IPS-20b (cell line): Measurements from ENCODE around the gene MAGI2.
"Not testable (repeated sequence)": the region's sequence is repeated elsewhere in the genome, so short reads cannot be mapped to it uniquely, and the experiment has no call there.

Experiments used
- H3K27ac ChIP-seq: one replicate; pipeline ENCODE4 v1.5.1; 2013; ENCODE audit warnings: low read length
- H3K27me3 ChIP-seq: 2 replicates; pipeline ENCODE4 v1.6.1; 2013; ENCODE audit warnings: mild to moderate bottlenecking, low read length, inconsistent platforms; ENCODE audit not compliant: insufficient read depth
- H3K36me3 ChIP-seq: 2 replicates; pipeline ENCODE4 v1.6.1; 2013; ENCODE audit warnings: low read depth, mild to moderate bottlenecking, inconsistent platforms, low read length, moderate library complexity; ENCODE audit not compliant: insufficient read depth
- H3K4me1 ChIP-seq: 2 replicates; pipeline ENCODE4 v1.6.1; 2013; ENCODE audit warnings: mild to moderate bottlenecking, control low read depth, inconsistent platforms, low read length, moderate library complexity; ENCODE audit not compliant: insufficient read depth
- H3K4me3 ChIP-seq: 2 replicates; pipeline ENCODE4 v1.5.1; 2013; ENCODE audit warnings: mild to moderate bottlenecking, low read length, inconsistent platforms
- H3K9ac ChIP-seq: 2 replicates; pipeline ENCODE4 v1.6.1; 2013; ENCODE audit warnings: low read depth, mild to moderate bottlenecking, inconsistent platforms, low read length, moderate library complexity
- H3K9me3 ChIP-seq: 2 replicates; pipeline ENCODE4 v1.6.1; 2013; ENCODE audit warnings: mild to moderate bottlenecking, low read depth, low read length, inconsistent platforms; ENCODE audit not compliant: insufficient read depth

MAGI2 gene

DNA sequence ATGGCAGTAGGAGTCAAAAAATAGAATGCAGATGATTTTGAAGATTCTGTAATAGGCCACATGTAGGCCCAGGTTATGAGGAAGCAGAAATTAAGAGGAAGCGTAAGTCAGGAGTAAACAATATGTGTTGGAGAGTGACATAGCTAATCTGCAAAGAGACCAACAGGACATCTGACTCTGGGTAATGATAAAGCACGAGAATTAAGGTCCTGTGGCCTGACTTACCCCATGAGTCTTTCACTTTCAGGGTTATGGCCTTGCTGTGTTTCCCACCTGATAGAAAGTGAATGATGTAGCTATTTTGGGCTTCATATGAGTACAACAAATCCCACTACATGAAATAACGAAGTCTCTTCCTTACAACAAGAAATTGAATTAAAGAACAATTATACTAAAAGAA is 393.0 kb downstream of the MAGI2 start:
- Histone ChIP-seq H3K27me3 (no peaks in the 10 kb centered on the region), H3K4me1 (no peaks in the 10 kb centered on the region), H3K36me3 (no peaks in the 10 kb centered on the region)

DNA sequence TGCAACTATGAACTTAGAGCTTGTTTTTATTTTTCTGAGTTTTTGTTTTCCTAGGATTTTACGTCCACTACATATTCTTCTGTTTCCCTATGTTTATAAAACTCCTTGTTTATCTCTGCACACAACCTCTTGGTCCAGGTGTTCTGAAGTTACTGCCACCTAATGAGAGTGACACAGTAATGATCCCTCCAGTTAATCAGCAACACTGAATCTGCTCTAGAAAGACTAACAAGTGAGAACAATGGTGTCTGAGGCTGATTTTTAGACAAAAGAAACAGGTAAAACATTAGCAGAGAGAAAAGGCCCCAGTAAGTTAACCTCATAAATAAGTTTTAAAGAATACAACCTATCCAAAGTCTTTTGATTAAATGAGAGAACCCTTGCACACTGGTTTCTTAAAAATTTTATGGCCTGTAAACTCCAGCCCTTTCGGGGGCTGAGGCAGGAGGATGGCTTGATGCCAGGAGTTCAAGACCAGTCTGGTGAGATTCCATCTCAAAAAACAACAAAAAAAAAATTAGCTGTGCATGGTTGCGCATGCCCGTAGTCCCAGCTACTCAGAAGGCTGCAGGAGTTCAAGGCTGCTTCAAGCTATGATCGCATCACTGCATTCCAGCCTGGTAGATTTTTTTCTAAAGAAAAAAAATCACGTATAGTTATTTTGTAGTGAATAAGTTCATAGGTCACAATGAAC is 397.6 kb downstream of the MAGI2 start:
- Histone ChIP-seq H3K9me3 (no peaks in the 10 kb centered on the region), H3K36me3 (no peaks in the 10 kb centered on the region), H3K9ac (no peak overlapping the region), H3K27me3 (no peaks in the 10 kb centered on the region), H3K27ac (no peak overlapping the region), H3K4me1 (no peaks in the 10 kb centered on the region), H3K4me3 (no peak overlapping the region)

More for the DNA sequence above, 393.0 kb downstream of the MAGI2 start:
- H3K9ac ChIP-seq: no peak overlapping the region
- no peaks in the 10 kb centered on the region for H3K9me3 ChIP-seq
- H3K27ac ChIP-seq: no peak overlapping the region
- H3K4me3 ChIP-seq: no peak overlapping the region

DNA sequence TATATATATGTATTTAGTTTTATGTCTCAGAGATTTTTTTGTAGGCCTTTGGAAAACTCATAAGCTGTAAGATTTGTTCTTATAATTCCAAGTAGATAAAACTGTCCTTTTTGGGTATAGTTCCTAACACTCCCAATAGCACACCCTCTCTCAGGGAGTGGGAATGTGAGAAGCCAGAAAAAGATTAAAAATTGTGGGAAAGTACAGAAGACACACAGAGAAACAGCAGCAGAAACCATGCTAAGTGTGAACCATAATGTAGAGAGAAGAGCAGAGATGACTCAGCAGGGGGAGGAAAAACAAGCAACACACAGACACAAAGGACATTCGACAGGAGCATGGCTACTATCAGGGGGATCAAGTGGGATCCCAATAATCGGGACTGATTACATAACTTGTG is 401.6 kb downstream of the MAGI2 start:
- H3K27me3 ChIP-seq: no peaks in the 10 kb centered on the region
- no peaks in the 10 kb centered on the region for H3K9me3 ChIP-seq
- H3K36me3 ChIP-seq: no peaks in the 10 kb centered on the region
- no peaks in the 10 kb centered on the region for H3K4me1 ChIP-seq
- no peak overlapping the region for H3K9ac ChIP-seq
- no peak overlapping the region for H3K27ac ChIP-seq
- no peak overlapping the region for H3K4me3 ChIP-seq

DNA sequence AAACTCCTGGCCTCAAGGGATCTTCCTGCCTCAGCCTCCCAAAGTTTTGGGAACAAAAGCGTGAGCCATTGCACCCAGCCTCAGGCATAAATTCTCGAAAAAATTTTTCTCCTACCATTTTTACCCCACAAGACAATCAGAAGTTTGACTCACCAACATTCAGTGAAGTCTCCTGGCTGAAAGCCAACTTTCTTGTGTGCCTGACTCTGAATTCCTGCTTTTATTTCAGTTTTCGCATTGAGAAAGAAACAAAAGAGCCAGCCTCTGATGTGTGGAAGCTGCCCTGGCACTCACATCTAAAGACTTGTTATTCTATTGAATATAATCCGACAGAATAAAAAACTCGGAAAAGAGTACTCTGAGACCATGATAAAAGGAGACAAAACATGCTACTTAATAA is 402.9 kb downstream of the MAGI2 start:
- H3K36me3 ChIP-seq: no peaks in the 10 kb centered on the region
- no peaks in the 10 kb centered on the region for H3K4me1 ChIP-seq
- H3K9me3 ChIP-seq: no peaks in the 10 kb centered on the region
- H3K27ac ChIP-seq: no peak overlapping the region
- no peak overlapping the region for H3K4me3 ChIP-seq
- no peaks in the 10 kb centered on the region for H3K27me3 ChIP-seq
- no peak overlapping the region for H3K9ac ChIP-seq

DNA sequence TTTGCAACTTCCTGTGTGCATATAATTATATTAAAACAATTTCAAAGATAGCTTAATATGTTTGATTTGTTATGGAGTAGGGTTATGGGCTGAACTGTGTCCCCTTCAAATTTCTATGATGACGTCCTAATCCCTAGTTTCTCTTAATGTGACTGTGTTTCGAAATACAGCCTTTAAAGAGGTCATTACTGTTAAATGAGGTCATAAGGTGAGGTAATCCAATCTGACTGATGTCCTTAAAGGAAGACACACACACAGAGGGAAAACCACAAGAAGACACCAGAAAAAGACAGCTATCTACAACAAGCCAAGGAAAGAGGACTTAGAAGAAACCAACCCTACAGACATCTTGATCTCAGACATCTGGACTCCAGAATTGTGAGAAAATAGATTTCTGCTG is 407.4 kb downstream of the MAGI2 start:
- Histone ChIP-seq H3K4me3 (no peak overlapping the region), H3K27ac (no peak overlapping the region), H3K4me1 (no peaks in the 10 kb centered on the region), H3K9me3 (no peaks in the 10 kb centered on the region), H3K9ac (no peak overlapping the region), H3K36me3 (no peaks in the 10 kb centered on the region), H3K27me3 (no peaks in the 10 kb centered on the region)

DNA sequence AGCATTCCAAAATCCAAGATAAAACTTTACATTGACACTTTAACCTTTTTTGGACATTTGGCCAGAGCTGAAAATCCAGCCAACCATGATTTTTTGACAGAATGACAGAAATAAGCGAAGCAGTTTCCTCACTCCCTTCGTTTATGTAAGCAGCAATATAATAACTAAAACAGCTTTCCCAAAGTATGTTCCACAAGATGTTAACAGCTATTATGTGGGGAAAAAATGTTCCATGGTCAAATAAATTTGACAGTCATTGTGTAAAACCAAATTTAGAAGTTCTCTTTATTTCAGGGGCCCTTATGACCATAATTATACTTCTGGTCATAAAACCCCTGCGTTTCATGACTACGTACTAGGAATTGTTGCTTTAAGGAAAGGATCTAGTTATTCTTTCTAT is 416.5 kb downstream of the MAGI2 start:
- Histone ChIP-seq H3K4me1 (no peaks in the 10 kb centered on the region), H3K27ac (no peak overlapping the region), H3K36me3 (no peaks in the 10 kb centered on the region), H3K9me3 (no peaks in the 10 kb centered on the region), H3K4me3 (no peak overlapping the region), H3K27me3 (no peaks in the 10 kb centered on the region), H3K9ac (no peak overlapping the region)

DNA sequence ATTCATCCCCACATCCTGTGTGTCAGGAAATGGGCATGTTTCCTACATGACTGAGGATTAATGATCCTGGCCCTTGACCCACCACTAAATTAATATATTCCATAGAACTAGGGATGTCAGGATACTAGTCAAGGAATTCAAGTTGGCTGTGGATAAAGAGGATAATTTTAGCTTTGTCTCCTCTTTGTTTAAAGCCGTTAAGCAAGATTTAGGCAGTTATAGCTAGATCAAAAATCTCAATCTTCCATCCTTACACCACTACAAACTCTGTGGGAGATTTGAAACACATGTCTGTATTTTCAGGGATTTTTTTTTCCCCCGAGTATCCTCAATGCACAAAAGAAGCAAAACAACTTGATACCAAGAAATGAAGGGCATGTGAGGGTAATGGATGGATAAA is 417.1 kb downstream of the MAGI2 start:
- H3K27ac ChIP-seq: no peak overlapping the region

DNA sequence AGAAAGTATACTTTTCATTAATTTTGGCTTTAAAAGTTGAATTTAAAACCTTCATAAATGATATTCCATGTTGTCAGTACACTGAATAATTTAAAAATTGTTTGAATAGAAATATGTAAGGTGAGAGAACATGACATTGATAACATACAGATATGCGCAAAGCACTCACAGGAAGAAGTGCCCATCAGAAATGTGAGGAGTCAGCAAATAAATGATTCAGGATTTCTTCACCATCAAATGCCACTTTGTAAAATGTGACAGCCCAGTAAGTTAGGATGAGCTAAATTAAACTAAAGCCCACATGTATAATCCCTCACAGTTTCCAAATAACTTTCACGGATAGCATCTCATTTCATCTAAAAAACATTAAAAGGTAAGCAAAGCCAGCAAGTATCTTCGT is 417.6 kb downstream of the MAGI2 start:
- no peaks in the 10 kb centered on the region for H3K9me3 ChIP-seq

More for the DNA sequence above, 417.1 kb downstream of the MAGI2 start:
- Histone ChIP-seq H3K36me3 (no peaks in the 10 kb centered on the region), H3K9ac (no peak overlapping the region), H3K9me3 (no peaks in the 10 kb centered on the region), H3K27me3 (no peaks in the 10 kb centered on the region), H3K4me3 (no peak overlapping the region), H3K4me1 (no peaks in the 10 kb centered on the region)

DNA sequence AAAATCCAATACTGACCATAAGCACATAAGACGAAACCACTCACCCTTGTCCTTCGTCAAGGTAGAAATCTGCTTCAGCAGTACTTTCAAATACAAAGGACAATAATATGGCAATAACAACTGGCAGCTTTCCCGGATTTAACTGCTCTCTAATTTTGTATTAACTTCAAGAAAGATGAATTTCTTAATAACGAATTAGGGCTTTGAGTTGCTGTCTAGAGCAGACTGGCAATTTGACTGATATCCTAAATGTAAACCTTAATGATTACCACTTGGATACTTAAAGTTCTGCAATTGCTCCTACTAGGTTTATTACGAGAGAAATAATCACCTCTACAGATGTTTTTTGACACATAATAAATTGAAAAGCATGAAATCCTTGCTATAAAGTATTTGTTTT is 418.7 kb downstream of the MAGI2 start:
- Histone ChIP-seq H3K27me3 (no peaks in the 10 kb centered on the region), H3K27ac (no peak overlapping the region), H3K9me3 (no peaks in the 10 kb centered on the region), H3K4me1 (no peaks in the 10 kb centered on the region), H3K36me3 (no peaks in the 10 kb centered on the region), H3K9ac (no peak overlapping the region), H3K4me3 (no peak overlapping the region)

More for the DNA sequence above, 417.6 kb downstream of the MAGI2 start:
- H3K27ac ChIP-seq: no peak overlapping the region
- no peak overlapping the region for H3K4me3 ChIP-seq
- no peak overlapping the region for H3K9ac ChIP-seq
- no peaks in the 10 kb centered on the region for H3K36me3 ChIP-seq
- H3K27me3 ChIP-seq: no peaks in the 10 kb centered on the region
- no peaks in the 10 kb centered on the region for H3K4me1 ChIP-seq

DNA sequence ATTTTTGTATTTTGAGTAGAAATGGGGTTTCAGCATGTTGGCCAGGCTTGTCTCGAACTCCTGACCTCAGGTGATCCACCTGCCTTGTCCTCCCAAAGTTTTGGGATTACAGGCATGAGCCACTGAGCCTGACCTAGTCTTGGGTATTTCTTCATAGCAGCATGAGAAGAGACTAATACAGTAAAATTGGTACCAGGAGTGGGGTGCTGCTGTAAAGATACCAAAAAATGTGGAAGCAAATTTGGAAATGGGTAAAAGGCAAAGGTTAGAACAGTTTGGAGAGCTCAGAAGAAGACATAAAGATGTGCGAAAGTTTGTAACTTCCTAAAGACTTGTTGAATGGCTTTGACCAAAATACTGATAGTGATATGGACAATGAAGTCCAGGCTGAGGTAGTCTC is 433.8 kb downstream of the MAGI2 start:
- H3K36me3 ChIP-seq, H3K27ac ChIP-seq, H3K27me3 ChIP-seq, H3K4me1 ChIP-seq, H3K4me3 ChIP-seq, H3K9ac ChIP-seq: not testable (repeated sequence)
- peaks cover 13% of the 10 kb centered on the region for H3K9me3 ChIP-seq

DNA sequence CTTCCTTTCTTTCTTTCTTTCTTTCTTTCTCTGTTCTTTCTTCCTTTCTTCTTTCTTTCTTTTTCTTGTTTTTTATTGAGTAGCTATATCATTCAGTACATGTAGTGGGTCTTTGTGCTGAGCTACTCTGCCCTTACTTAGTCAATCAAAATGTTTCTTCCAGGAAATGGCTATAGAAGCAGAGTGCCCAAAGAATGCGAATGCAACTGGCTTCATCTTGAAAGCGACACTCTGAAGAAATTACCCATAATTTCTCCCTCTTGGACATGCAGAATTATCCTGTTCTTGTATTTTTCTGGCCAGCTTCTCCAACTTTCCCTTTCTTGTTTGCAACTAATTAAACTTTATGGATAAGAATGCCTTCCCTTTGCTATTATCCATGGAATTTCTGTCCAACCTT is 441.5 kb downstream of the MAGI2 start:
- Histone ChIP-seq H3K9ac (no peak overlapping the region), H3K9me3 (no peaks in the 10 kb centered on the region), H3K27me3 (no peaks in the 10 kb centered on the region), H3K27ac (no peak overlapping the region), H3K4me3 (no peak overlapping the region), H3K36me3 (no peaks in the 10 kb centered on the region), H3K4me1 (no peaks in the 10 kb centered on the region)

DNA sequence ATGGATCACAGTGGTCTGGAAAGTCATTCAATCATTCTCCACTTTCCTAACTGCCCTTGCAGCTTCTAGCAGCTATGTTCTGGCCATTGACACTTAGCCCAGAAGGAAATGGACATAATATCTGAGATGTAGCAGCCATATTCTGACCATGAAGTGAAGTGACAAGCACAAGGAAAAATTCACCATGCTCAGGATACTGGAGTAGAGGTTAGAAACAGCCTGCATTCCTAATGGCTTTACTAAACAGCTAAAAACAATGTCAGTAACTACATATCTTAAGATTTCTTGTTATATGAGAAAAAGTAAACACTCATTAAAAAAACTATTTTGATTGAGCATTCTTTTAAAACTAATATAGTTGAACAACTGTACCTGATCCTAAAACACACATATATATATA is 443.8 kb downstream of the MAGI2 start:
- no peaks in the 10 kb centered on the region for H3K27me3 ChIP-seq
- no peak overlapping the region for H3K27ac ChIP-seq
- no peak overlapping the region for H3K4me3 ChIP-seq
- no peaks in the 10 kb centered on the region for H3K9me3 ChIP-seq
- H3K36me3 ChIP-seq: no peaks in the 10 kb centered on the region
- H3K9ac ChIP-seq: no peak overlapping the region
- H3K4me1 ChIP-seq: no peaks in the 10 kb centered on the region
